Natural killer cell treated with Interleukin-12 subunit alpha and Interleukin-12 subunit beta and Interleukin-15 and Interleukin-18, amount 100 ng/mL, for 72 hours (primary cell): ENCODE data around the gene SRRM1. TPM values are rescaled to one million over a fixed set of nuclear protein-coding genes. Genes with fewer than 3 reads are reported as not detected.
A peak's percentile ranks its signal among the peaks of the same experiment; 100 is the strongest.
"Not testable (repeated sequence)": the region's sequence is repeated elsewhere in the genome, so short reads cannot be mapped to it uniquely, and the experiment has no call there.

Experiments
- ATAC-seq, 2 donors: fragments of 150-1000 bp; cut with Tn5 transposase in 1 of 2; sonication (Bioruptor Pico), chemical (Tn5 transposase) in 1 of 2; 2 replicates each; pipeline ENCODE4 v1.10.0; 2021
- DNase-seq: peaks from one replicate; pipeline ENCODE4 v3.0.0; 2022; ENCODE audit warnings: low spot score
- H3K27ac Mint-ChIP-seq, 2 donors: 1 replicate in 1 of 2; 2 replicates in 1 of 2; pipeline ENCODE4 v1.8.0; 2022; ENCODE audit warnings: mixed read lengths in 2 of 2, mild to moderate bottlenecking in 1 of 2, moderate library complexity in 1 of 2
- H3K27me3 Mint-ChIP-seq, 2 donors: 1 replicate in 1 of 2; 2 replicates in 1 of 2; pipeline ENCODE4 v1.8.0; 2022; ENCODE audit warnings: mixed read lengths in 2 of 2
- H3K36me3 Mint-ChIP-seq: one replicate; pipeline ENCODE4 v1.8.0; 2022; ENCODE audit warnings: mixed read lengths
- H3K4me1 Mint-ChIP-seq, 2 donors: 1 replicate in 1 of 2; 2 replicates in 1 of 2; pipeline ENCODE4 v1.8.0; 2022; ENCODE audit warnings: low read depth in 2 of 2, mixed read lengths in 2 of 2, mild to moderate bottlenecking in 1 of 2
- H3K4me3 Mint-ChIP-seq: one replicate; pipeline ENCODE4 v1.8.0; 2022; ENCODE audit warnings: mixed read lengths
- H3K9me3 Mint-ChIP-seq: 2 replicates; pipeline ENCODE4 v1.8.0; 2022; ENCODE audit warnings: mixed read lengths
- total RNA-seq, 2 donors: library from RNA; stranded (reverse); gene quantifications; one replicate each; pipeline ENCODE4 v1.2.3, GENCODE V29; 2022

Gene SRRM1
- total RNA-seq, 2 donors from 2014 or later: 177 to 254 TPM

DNA sequence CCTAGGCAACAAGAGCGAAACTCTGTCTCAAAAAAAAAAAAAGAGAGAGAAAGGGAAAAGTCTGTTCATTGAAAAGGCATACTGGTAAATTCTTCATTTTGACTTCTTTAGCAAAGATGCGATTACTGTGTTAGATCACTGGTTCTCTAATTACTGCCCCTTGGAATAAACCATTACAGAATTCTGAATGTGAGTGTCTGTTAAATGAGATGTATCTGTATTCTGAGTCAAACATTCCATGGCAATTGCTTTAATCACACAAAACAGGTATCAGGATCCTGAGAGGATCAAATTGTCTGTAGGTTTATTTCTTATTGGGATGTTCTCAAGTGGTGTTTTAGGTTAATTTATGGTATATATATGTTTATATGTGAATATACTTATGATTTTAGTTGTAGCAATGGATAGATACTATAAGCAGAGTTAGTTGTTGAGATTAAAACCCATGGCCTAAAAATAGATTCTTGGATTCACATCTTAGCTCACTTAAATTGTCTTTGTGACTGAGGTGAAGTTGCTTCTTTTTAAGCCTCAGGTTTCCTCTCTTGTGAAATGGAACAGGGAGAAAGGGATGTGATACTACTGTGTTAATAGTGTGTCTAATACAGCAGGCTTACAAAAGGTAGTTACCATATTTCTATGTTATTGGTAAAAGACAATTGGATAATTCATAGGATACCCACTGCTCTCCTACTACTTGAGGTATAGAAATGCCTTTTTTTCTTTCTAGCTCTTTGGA is 16.2 kb downstream of the SRRM1 start:
- H3K36me3 Mint-ChIP-seq: peaks cover 32% of the 10 kb centered on the region
- H3K27ac Mint-ChIP-seq: peak overlapping the region in 1 of 2 donors; percentile 47
- ATAC-seq (no peak), DNase-seq (no peak)
- H3K9me3 Mint-ChIP-seq: no peaks in the 10 kb centered on the region
- peaks cover 11 to 14% of the 10 kb centered on the region in 2 donors for H3K4me1 Mint-ChIP-seq
- no peaks in the 10 kb centered on the region for H3K27me3 Mint-ChIP-seq
- H3K4me3 Mint-ChIP-seq: no peak overlapping the region

DNA sequence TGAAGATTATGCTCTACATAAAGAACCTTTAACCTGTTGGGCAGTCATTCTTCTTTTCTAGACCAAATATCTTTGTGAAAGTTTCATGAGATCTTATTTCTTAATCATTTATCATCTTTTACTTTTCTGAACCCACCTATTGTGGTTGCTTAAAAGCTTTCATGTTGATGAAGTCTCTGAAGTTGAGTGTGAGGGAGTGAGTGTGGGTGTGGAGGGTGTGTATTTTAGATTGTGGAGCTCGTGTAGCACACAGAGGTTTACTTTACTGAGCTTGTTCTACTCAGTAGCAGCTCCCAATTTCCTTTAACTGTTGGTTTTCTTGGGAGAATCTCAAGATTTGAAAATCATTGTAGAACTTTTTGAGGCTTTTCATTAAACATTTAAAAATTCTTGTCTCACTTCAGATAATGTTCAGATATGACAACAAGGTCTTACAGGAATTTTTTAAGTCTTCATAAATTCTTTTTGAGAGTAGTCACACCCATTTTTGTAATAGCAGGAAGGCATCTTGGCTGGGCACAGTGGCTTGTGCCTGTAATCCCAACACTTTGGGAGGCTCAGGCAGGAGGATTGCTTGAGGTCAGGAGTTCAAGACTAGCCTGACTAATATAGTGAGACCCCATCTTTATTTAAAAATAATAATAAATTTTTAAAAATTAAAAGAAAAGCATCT is 17.0 kb downstream of the SRRM1 start:
- peaks cover 25% of the 10 kb centered on the region for H3K36me3 Mint-ChIP-seq
- no peak for DNase-seq
- no peak overlapping the region for H3K4me3 Mint-ChIP-seq
- peak overlapping the region in 1 of 2 donors; percentile 47 for H3K27ac Mint-ChIP-seq
- no peak for ATAC-seq
- H3K9me3 Mint-ChIP-seq: no peaks in the 10 kb centered on the region
- no peaks in the 10 kb centered on the region for H3K27me3 Mint-ChIP-seq
- H3K4me1 Mint-ChIP-seq: peaks cover 11 to 14% of the 10 kb centered on the region in 2 donors

DNA sequence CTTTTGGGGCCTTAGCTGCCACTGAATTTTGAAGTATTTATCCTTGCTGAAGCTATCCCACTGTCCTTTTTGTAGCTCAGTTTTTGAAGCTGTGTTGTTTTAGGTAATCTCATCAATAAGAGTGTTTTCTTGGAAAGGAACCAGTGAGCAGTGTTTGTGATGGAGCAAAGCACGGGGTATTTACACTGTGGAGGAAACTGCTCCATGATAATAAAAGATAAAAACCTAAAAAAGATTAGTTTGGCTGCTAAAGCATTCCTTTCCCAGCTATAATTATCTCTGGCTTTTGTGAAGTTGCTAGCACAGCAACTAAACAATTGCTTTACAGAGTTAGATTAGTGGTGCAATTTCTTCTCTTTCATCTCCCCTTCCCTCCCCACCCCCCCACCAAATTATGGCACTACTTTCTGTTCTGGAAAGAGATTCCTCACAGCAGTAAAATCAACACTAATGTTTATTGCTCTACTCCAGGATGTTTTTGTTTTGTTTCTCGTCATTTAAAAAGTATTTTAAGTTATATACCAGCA is 21.5 kb downstream of the SRRM1 start:
- no peaks in the 10 kb centered on the region for H3K9me3 Mint-ChIP-seq
- no peaks in the 10 kb centered on the region for H3K27me3 Mint-ChIP-seq
- peaks cover 26% of the 10 kb centered on the region for H3K36me3 Mint-ChIP-seq
- ATAC-seq: no peak
- H3K27ac Mint-ChIP-seq: no peak overlapping the region
- H3K4me3 Mint-ChIP-seq: no peak overlapping the region
- no peak for DNase-seq
- peaks cover 0 to 9% of the 10 kb centered on the region in 2 donors for H3K4me1 Mint-ChIP-seq

DNA sequence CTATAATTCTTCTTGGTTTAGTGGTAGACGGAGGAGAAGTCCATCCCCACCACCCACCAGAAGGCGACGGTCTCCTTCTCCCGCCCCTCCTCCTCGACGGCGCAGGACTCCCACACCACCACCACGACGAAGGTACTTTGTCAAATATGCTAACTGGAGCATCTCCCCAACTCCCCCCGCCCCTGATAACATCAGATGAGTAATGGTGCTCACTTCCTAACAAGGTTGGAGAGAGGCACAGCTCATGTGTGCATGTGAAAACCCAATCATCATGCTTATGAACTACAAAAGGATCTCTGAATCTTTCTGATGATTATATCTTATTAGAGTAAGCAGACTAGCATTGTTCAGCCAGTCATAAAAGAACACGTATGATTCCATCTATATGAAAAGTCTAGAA is 23.7 kb downstream of the SRRM1 start:
- peaks cover 45% of the 10 kb centered on the region for H3K36me3 Mint-ChIP-seq
- H3K4me1 Mint-ChIP-seq: peaks cover 9 to 13% of the 10 kb centered on the region in 2 donors
- ATAC-seq (no peak), DNase-seq (no peak)
- H3K27ac Mint-ChIP-seq: no peak overlapping the region
- no peaks in the 10 kb centered on the region for H3K27me3 Mint-ChIP-seq
- no peak overlapping the region for H3K4me3 Mint-ChIP-seq
- H3K9me3 Mint-ChIP-seq: no peaks in the 10 kb centered on the region

DNA sequence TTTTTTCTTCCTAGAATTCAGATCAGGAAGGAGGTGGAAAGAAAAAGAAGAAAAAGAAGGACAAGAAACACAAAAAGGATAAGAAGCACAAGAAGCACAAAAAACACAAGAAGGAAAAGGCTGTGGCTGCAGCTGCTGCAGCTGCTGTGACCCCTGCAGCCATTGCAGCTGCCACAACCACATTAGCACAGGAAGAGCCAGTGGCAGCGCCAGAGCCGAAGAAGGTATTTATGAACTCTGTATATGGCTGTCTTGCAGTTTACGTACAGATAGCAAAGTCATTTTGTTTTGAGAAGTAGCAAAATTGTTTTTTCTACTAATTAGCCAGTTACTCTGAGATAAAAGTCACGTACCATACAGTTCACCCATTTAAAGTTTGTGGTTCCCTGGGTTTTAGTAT is 28.3 kb downstream of the SRRM1 start:
- not testable (repeated sequence) for DNase-seq, H3K27me3 Mint-ChIP-seq, H3K9me3 Mint-ChIP-seq, H3K4me3 Mint-ChIP-seq, ATAC-seq
- Mint-ChIP-seq H3K4me1 (peaks cover 13 to 15% of the 10 kb centered on the region in 2 donors), H3K27ac (peak overlapping the region in 1 of 2 donors; percentile 11), H3K36me3 (peaks cover 51% of the 10 kb centered on the region)

DNA sequence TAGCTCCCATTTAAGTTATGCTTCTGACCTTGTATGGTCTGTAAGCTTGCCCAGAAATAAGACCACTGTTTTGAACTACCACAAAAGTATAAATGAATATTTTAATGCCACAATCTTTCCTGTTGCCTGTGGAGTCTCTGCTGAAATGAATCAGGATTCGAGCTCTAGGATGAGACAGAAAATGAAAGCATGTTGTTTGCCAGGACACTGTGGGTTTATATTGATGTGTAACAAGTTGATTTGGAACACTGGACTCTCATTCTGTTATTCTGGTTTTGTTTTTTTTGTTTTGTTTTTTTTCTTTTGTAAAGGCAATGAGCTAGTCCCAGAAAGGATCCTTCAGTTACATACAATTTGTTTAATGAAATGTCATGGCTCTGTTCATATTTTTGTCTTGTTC is 29.6 kb downstream of the SRRM1 start:
- not testable (repeated sequence) for DNase-seq, H3K9me3 Mint-ChIP-seq, H3K27me3 Mint-ChIP-seq, H3K4me3 Mint-ChIP-seq
- peaks cover 51% of the 10 kb centered on the region for H3K36me3 Mint-ChIP-seq
- peak in 1 of 2 donors; percentile 44 for ATAC-seq
- H3K27ac Mint-ChIP-seq: peak overlapping the region; percentile 44 to 80
- H3K4me1 Mint-ChIP-seq: peaks cover 13 to 15% of the 10 kb centered on the region in 2 donors

DNA sequence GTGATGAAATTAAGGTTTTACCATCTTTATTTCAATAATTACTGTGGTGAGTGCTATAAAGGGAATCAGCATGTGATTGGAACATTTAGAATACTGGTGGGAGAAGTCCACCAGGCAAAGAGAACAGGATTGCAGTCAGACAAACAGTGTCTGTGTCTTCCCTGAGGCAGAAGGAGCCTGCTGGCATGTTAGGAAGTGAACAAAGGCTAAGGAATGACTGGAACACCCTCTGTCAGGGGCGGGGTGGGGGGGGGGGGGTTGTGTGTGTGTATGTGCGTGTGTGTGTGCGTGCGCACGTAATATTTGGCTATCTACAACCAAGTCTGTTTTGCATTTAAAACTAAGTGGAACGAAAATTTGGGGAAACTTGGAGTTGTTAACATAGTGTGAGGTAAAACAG is 30.2 kb downstream of the SRRM1 start:
- H3K27ac Mint-ChIP-seq: peak overlapping the region; percentile 44 to 80
- peaks cover 13 to 15% of the 10 kb centered on the region in 2 donors for H3K4me1 Mint-ChIP-seq
- DNase-seq (no peak), ATAC-seq (no peak)
- H3K36me3 Mint-ChIP-seq: peaks cover 48% of the 10 kb centered on the region
- no peaks in the 10 kb centered on the region for H3K9me3 Mint-ChIP-seq
- no peak overlapping the region for H3K4me3 Mint-ChIP-seq
- H3K27me3 Mint-ChIP-seq: no peaks in the 10 kb centered on the region

DNA sequence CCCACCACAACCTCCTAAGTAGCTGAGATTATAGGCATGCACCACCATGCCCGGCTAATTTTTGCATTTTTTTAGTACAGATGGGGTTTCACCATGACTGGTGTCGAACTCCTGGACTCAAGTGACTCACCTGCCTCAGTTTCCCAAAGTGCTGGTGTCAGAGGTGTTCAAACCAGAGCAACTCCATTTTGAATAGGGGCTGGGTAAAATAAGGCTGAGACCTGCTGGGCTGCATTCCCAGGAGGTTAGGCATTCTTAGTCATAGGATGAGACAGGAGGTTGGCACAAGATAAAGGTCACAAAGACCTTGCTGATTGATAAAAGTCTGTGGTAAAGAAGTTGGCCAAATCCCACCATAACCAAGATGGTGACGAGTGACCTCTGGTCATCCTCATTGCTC is 35.3 kb downstream of the SRRM1 start:
- DNase-seq, H3K4me1 Mint-ChIP-seq, ATAC-seq, H3K4me3 Mint-ChIP-seq, H3K27ac Mint-ChIP-seq, H3K36me3 Mint-ChIP-seq, H3K27me3 Mint-ChIP-seq, H3K9me3 Mint-ChIP-seq: not testable (repeated sequence)

DNA sequence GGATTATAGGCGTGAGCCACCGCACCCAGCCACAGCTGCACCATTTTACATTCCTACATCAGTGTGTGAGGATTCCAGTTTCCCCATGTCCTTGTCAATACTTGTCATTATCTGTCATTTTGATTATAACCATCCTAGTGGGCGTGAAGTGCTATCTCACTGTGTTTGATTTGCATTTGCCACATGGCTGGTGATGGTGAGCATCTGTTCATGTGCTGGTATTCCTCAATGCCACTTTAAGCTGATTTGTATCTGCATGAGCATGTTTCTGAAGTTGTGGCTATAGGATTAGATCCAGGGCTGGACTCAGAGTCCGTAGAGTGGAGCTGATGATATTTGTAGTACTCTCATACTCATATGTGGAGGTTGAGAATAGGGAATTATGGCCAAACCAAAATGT is 36.6 kb downstream of the SRRM1 start:
- H3K9me3 Mint-ChIP-seq: no peaks in the 10 kb centered on the region
- no peaks in the 10 kb centered on the region for H3K27me3 Mint-ChIP-seq
- no peak overlapping the region for H3K4me3 Mint-ChIP-seq
- H3K4me1 Mint-ChIP-seq: no peaks in the 10 kb centered on the region
- ATAC-seq (no peak), DNase-seq (no peak)
- peaks cover 5% of the 10 kb centered on the region for H3K36me3 Mint-ChIP-seq
- peak overlapping the region in 1 of 2 donors; percentile 9 for H3K27ac Mint-ChIP-seq

DNA sequence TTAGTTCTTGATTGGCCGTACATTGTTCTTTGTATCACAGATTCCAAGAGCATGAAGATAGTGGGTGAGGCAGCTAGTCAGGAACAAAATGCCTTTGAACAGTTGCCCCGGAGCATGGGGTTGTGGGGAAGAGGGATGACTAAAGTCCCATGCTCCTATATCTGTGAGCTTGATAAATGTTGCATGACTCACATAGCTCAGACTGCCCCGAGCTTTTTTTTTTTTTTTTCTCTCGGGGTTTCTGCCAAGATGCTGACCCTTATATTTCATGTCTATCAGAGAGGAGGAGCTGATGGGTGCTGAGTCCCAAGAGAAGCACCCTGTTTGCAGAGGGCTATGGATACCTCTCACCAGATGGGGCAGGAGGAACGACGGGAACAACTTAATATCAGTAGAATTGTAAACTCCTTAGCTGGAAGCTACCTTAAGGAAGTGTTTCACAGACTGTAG is 40.6 kb downstream of the SRRM1 start:
- H3K4me3 Mint-ChIP-seq: no peak overlapping the region
- H3K9me3 Mint-ChIP-seq: no peaks in the 10 kb centered on the region
- no peak for DNase-seq
- H3K27me3 Mint-ChIP-seq: no peaks in the 10 kb centered on the region
- no peaks in the 10 kb centered on the region for H3K36me3 Mint-ChIP-seq
- no peak for ATAC-seq
- H3K27ac Mint-ChIP-seq: no peak overlapping the region
- H3K4me1 Mint-ChIP-seq: peaks cover 4 to 5% of the 10 kb centered on the region in 2 donors

DNA sequence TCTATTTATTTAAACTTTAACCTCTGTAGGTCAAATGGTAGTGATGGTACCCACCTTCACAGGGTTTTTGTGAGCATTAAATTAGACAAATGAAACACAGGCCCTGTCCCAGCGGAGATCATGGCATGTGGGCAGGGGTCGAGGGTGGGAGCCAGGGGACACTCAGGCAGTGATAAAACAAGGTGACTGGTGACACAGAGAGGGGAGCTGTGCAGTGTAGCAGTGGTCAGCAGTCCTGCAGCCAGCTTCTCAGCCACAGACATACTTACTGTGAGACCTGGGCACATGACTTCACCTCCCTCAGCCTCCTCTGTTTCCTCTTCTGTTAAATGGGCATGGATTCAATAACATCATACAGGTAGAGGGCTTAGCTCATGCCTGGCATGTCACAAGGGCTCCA is 44.9 kb downstream of the SRRM1 start:
- H3K9me3 Mint-ChIP-seq: no peaks in the 10 kb centered on the region
- no peak overlapping the region for H3K27ac Mint-ChIP-seq

DNA sequence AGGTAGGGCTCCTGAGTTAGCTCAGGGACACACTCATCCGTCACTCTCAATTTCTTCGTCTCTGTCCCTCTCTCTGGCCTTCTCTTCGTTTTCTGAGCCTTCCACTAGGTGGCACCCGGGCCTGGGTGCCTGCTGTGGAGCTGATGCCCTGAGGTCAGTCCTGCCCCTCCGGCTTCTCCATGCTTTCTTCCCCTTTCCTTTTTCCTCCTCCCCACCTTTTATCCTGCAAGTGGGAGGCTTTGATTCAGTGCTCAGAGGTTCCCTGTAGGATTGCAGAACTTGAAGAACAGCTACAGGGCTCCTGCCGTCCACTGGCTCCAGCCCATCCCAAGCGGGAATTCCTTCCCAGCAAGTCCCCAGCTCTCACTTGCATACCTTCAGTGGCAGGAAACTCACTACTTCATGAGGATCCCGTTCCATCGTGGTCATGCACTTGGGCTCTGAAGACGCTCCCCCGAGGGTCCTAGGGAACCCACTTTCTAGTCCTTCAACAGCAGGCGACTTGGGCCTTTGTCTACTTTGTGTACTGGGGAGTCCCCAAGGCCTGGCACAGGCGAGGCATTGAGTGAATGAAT is 45.6 kb downstream of the SRRM1 start:
- H3K27me3 Mint-ChIP-seq: no peaks in the 10 kb centered on the region
- peak; percentile 72 to 81 for ATAC-seq
- no peak overlapping the region for H3K27ac Mint-ChIP-seq
- peaks cover 7 to 11% of the 10 kb centered on the region in 2 donors for H3K4me1 Mint-ChIP-seq
- H3K4me3 Mint-ChIP-seq: no peak overlapping the region
- peak; percentile 75 for DNase-seq
- H3K36me3 Mint-ChIP-seq: no peaks in the 10 kb centered on the region
- no peaks in the 10 kb centered on the region for H3K9me3 Mint-ChIP-seq

More for the DNA sequence above, 44.9 kb downstream of the SRRM1 start:
- DNase-seq (no peak), ATAC-seq (no peak)
- Mint-ChIP-seq H3K27me3 (no peaks in the 10 kb centered on the region), H3K36me3 (no peaks in the 10 kb centered on the region), H3K4me3 (no peak overlapping the region), H3K4me1 (peaks cover 7 to 10% of the 10 kb centered on the region in 2 donors)

DNA sequence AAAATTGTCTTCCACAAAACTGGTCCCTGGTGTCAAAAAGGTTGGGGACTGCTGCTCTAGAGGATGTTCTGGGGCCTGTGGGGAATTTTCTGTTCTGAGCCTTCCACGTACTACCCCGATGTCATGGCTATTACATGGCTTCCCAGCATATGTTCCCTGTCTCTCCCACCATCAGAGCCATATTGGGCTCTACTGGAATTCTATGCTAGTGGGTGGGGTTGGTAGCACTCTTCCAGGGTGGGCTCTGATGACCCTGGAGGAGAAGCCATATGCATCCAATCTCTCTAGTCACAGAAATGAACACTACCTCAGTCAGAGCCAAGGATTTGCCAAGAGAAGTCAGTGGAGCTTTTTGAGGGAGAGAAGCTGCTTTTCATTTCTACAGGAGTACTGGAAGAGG is 47.9 kb downstream of the SRRM1 start:
- H3K4me3 Mint-ChIP-seq: no peak overlapping the region
- no peak overlapping the region for H3K27ac Mint-ChIP-seq

More for the DNA sequence above, 47.9 kb downstream of the SRRM1 start:
- H3K4me1 Mint-ChIP-seq: peaks cover 15 to 31% of the 10 kb centered on the region in 2 donors
- H3K36me3 Mint-ChIP-seq: no peaks in the 10 kb centered on the region
- no peaks in the 10 kb centered on the region for H3K9me3 Mint-ChIP-seq
- DNase-seq (no peak), ATAC-seq (no peak)
- H3K27me3 Mint-ChIP-seq: no peaks in the 10 kb centered on the region
